Fibroblast of lung (primary cell): ENCODE results near the gene RXRA.

ENCODE experiments used
- EZH2 ChIP-seq: IDR thresholded peaks from 2 replicates; pipeline ENCODE4 v1.5.1; 2012; ENCODE audit warnings: low read length, control low read depth, mild to moderate bottlenecking; ENCODE audit errors: missing control alignments
- TF ChIP-seq, protein P1 (sequence below), 2 donors: IDR thresholded peaks in 1 of 2; conservative IDR thresholded peaks in 1 of 2; 1 replicate in 1 of 2; 2 replicates in 1 of 2; pipeline ENCODE4 v1.5.1; 2011 to 2012; ENCODE audit warnings: low read length in 2 of 2, control low read depth in 1 of 2, inconsistent platforms in 1 of 2, low read depth in 1 of 2, mild to moderate bottlenecking in 1 of 2

DNA sequence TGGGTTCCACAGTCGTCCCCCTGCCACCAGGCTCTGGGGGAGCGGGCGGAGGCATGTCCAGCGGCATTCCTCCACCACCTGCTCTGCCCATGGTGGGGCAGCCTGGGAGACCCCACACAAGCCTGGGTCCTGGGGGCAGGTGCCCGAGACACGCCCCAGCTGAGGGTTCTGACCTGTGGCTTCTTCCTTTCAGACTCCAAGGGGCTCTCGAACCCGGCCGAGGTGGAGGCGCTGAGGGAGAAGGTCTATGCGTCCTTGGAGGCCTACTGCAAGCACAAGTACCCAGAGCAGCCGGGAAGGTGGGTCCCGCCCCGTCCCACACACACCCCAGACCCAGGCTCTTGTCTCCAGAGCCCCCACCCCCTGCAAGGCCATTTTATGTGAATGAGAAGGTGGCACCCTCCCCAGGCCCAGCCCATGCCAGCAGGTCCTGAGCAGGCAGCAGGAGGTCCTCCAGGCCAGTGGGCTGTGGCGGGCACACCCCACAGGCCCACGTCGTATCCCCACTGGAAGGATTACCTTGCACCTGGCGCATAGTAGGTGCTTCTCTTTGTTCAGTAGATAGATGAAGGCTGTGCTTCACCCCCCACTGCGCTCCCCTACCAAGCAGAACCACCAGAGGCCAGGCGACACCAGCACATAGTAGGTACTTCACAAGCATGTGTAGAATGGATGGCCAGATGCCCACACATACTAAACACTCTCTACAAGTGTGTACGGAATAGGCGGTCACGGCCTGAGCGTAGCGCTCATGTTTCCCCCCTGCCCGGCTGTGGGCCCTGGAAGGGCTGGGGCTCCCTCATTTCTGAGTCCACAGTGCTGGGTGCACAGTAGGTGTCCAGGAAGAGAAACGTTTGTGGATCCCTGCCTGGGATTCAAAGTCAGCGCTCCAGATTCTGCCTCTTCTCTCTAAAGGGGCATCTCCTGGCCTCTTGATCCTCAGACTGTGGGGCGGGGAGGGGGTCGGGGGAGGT is 107.9 kb downstream of the RXRA start:
- TF ChIP-seq, protein P1, sequence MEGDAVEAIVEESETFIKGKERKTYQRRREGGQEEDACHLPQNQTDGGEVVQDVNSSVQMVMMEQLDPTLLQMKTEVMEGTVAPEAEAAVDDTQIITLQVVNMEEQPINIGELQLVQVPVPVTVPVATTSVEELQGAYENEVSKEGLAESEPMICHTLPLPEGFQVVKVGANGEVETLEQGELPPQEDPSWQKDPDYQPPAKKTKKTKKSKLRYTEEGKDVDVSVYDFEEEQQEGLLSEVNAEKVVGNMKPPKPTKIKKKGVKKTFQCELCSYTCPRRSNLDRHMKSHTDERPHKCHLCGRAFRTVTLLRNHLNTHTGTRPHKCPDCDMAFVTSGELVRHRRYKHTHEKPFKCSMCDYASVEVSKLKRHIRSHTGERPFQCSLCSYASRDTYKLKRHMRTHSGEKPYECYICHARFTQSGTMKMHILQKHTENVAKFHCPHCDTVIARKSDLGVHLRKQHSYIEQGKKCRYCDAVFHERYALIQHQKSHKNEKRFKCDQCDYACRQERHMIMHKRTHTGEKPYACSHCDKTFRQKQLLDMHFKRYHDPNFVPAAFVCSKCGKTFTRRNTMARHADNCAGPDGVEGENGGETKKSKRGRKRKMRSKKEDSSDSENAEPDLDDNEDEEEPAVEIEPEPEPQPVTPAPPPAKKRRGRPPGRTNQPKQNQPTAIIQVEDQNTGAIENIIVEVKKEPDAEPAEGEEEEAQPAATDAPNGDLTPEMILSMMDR (conservative IDR thresholded peaks at IDR 0.05 in 1 of 2, IDR thresholded peaks at IDR 0.05 in 1 of 2; ENCODE audit: low read depth in 1 of 2, low read length in 2 of 2) = no peak
- TF ChIP-seq EZH2 = no peak
